IPS-18c (cell line): ENCODE measurements around the gene PNPLA3.

ENCODE experiments used
- H3K4me3 ChIP-seq: 2 replicates; pipeline ENCODE4 v1.7.0; 2013; ENCODE audit warnings: low read depth, mild to moderate bottlenecking, low read length, moderate library complexity; ENCODE audit not compliant: insufficient read depth
- H3K9me3 ChIP-seq: one replicate; pipeline ENCODE4 v1.6.1; 2013; ENCODE audit warnings: mild to moderate bottlenecking, low read length, moderate library complexity; ENCODE audit not compliant: control insufficient read depth, insufficient read depth

Gene PNPLA3

GRCh38 chr22:43969989-43970755 lies 46.6 kb downstream of the PNPLA3 start:
- Histone ChIP-seq H3K4me3 (no peak overlapping the region), H3K9me3 (no peaks in the 10 kb centered on the region)

GRCh38 chr22:43971112-43971511 lies 47.5 kb downstream of the PNPLA3 start:
- H3K9me3 ChIP-seq: no peaks in the 10 kb centered on the region
- H3K4me3 ChIP-seq: no peak overlapping the region

DNA sequence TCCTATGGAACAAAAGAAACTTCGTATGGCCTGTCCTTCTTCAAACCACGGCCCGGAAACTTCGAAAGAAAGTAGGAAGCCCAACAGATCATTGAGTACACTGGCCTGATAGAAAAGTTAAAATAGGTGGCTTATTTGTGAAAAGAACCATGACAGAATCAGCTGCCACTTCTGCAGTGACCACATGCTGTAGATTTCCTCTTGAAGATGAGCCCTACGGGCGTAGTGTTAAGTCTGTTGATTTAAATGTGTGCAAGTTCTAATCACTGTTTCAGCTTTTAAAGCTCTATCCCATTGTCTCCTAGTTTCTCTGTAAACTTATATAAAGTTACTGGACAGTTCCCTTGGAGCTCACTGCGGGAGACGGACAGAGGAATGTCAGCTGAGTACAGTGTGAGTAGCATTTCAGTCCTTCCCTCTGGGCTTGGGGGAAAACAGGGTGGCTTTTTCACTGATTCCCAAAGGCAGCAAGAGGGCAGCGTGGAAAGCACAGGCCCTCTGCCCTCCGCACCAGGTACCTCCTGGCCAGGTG lies 49.4 kb downstream of the PNPLA3 start:
- Histone ChIP-seq H3K9me3 (no peaks in the 10 kb centered on the region), H3K4me3 (no peak overlapping the region)

GRCh38 chr22:43974028-43974545 lies 50.5 kb downstream of the PNPLA3 start:
- no peaks in the 10 kb centered on the region for H3K9me3 ChIP-seq
- no peak overlapping the region for H3K4me3 ChIP-seq

- Histone ChIP-seq H3K4me3 (no peak overlapping the region), H3K9me3 (no peaks in the 10 kb centered on the region)
Measured at GRCh38 chr22:43975041-43975440, 51.4 kb downstream of the PNPLA3 start.

GRCh38 chr22:43976861-43977795 lies 53.5 kb downstream of the PNPLA3 start:
- H3K4me3 ChIP-seq: no peak overlapping the region
- H3K9me3 ChIP-seq: no peaks in the 10 kb centered on the region

- Histone ChIP-seq H3K9me3 (no peaks in the 10 kb centered on the region), H3K4me3 (no peak overlapping the region)
Measured at GRCh38 chr22:43978558-43978957, 55.0 kb downstream of the PNPLA3 start.

DNA sequence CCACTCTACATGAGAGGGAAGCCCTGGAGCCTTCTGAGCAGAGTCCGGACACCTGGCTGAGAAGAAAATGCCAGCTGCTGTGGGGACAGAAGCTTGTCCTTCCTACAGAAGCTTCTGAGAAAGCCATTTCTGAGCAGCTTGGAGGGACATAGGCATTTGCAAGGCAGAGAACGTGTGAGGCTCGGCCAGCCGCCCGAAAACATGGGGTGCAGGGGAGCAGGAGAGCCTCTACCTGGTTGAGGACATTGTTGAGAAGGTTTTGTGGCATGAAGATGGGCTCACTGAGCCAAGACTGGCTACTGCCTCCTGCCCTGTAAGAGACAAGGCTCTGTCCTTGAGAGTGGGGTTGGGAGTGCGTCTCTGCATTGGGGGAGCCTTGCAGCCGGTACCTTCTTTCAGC lies 57.0 kb downstream of the PNPLA3 start:
- Histone ChIP-seq H3K4me3 (no peak overlapping the region), H3K9me3 (no peaks in the 10 kb centered on the region)

DNA sequence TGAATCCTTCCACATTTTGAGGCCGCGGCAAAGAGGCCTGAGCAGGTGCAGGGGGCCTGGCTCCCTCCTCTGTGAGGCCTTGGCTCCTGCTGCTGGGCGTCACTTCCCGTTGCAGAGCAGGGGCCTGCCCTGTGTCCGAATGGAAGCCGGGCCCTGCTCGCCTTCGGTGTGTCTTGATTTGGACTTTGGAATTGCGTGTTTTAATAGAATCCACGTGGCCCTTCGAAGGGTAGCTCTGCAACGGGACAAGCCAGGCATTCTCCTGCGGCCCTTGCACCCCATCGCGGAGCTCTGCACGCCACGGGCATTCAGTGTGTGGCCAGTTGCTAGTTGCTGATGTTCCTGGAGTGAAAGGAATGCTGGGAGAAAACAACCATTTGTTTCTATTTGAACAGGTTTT lies 57.4 kb downstream of the PNPLA3 start:
- Histone ChIP-seq H3K9me3 (no peaks in the 10 kb centered on the region), H3K4me3 (no peak overlapping the region)

DNA sequence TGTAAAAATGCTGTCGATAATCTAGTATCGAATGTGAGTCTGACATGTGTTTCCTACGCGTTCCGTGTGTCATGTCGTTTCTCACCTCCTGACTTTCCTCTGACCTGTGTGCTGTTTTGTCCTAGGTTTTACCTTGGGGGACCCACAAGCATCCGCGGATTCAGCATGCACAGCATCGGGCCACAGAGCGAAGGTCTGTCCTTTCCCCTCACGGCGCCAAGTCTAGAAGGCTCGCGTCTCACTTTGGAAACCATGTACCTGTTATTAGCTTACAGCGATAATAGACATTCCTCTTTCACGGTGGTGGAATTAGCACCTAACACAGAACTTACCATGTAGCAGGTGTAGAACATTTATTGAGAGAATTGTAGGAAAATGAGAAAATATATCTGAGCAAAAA lies 60.2 kb downstream of the PNPLA3 start:
- H3K4me3 ChIP-seq: no peak overlapping the region
- H3K9me3 ChIP-seq: no peaks in the 10 kb centered on the region

- no peaks in the 10 kb centered on the region for H3K9me3 ChIP-seq
- no peak overlapping the region for H3K4me3 ChIP-seq
Measured at GRCh38 chr22:43985532-43985931, 61.9 kb downstream of the PNPLA3 start.

- Histone ChIP-seq H3K9me3 (no peaks in the 10 kb centered on the region), H3K4me3 (no peak overlapping the region)
Measured at GRCh38 chr22:43988116-43988820, 64.7 kb downstream of the PNPLA3 start.

DNA sequence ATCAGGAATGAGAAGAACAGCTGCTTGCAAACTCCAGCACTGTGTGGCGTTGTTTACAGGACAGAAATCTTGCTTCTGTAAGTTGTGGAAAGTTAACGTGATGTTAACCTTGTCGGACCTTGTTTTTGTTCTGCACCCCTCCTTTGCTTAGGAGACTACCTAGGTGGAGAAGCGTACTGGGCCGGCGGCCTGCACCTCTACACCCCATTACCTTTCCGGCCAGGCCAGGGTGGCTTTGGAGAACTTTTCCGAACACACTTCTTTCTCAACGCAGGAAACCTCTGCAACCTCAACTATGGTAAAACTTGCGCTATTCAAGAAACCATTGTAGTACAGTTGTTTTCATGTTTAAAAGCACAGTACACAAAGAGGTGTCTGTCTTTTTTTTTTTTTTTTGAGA lies 65.4 kb downstream of the PNPLA3 start:
- Histone ChIP-seq H3K9me3 (no peaks in the 10 kb centered on the region), H3K4me3 (no peak overlapping the region)

DNA sequence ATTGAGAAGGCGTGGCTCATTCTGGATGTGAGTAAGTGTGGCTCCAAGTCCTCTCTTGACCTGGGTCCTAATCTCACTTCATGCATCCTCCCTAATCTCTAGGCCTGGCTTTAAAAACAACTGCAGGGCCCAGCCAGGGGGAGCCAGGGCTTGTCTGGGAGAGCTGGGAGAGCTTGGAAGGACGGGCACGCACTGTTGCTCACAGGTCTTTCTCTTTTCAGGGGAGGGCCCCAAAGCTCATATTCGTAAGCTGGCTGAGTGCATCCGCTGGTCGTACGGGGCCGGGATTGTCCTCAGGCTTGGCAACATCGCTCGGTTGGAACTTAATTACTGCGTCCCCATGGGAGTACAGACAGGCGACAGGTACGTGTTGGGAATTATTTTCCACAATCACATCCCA lies 66.4 kb downstream of the PNPLA3 start:
- Histone ChIP-seq H3K9me3 (no peaks in the 10 kb centered on the region), H3K4me3 (no peak overlapping the region)

DNA sequence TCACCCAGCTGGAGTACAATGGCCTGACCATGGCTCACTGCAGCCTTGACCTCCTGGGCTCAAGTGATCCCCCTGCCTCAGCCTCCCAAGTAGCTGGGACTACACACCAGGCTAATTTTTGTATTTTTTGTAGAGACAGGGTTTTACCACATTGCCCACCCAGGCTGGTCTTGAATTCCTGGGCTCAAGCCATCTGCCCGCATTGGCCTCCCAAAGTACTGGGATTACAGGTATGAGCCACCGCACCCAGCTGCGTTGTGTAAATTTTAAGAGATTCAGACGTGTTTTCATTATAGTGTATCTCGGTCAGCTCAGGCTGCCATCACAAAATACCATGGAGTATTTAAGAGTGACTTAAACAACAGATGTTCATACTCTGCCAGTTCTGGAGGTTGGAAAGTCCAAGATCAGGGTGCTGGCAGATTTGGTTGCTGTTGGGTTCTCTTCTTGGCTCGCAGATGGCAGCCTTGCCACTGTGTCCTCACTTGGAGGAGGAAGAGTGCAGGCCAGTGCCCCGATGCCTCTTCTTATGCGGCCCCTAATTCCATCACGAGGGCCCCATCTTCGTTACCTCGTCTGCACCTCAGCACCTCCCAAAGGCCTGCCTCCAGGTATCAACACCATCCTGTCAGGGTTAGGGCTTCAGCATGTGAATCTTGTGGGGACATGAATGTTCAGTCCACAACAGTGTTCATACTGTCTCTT lies 67.9 kb downstream of the PNPLA3 start:
- Histone ChIP-seq H3K4me3 (no peak overlapping the region), H3K9me3 (no peaks in the 10 kb centered on the region)

DNA sequence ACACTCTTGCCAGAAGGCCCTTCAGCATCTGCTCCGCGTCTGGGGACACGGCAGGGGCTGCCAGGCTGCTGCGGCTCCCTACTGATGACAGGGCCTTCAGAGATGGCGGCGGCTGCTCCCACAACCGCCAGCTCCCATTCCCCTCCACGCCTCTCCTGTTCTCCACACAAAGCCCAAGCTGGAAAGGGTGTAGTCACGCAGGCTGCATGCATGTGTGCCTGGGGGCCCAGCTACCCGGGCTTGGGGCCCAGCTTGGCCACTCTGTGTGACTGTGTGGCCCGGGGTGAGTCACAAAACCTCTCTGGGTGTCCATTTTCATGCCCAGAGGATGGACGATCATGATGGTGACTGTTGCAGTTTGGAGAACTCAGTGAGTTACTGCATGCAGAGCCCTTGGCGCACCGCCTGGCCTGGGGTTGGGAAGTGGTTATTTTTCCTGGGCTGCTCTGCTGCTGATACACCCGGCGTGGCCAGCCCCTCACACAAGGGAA lies 68.8 kb downstream of the PNPLA3 start:
- H3K4me3 ChIP-seq: no peak overlapping the region
- H3K9me3 ChIP-seq: no peaks in the 10 kb centered on the region
